KOPT-K1 (cell line): ENCODE measurements around the gene CRYM.

Source experiments
- H3K27ac ChIP-seq: fragments of 200-600 bp; sonication (generic); 2 replicates; pipeline ENCODE4 v1.5.1; 2016; ENCODE audit warnings: antibody characterized with exemption, mild to moderate bottlenecking, low read depth, low read length; ENCODE audit not compliant: poor library complexity, severe bottlenecking
- H3K36me3 ChIP-seq: fragments of 200-600 bp; sonication (generic); 2 replicates; pipeline ENCODE4 v1.5.1; 2017; ENCODE audit warnings: antibody characterized with exemption, mild to moderate bottlenecking, low read length, moderate library complexity; ENCODE audit not compliant: insufficient read depth
- H3K9me3 ChIP-seq: fragments of 200-600 bp; sonication (generic); 2 replicates; pipeline ENCODE4 v1.5.1; 2017; ENCODE audit warnings: antibody characterized with exemption, low read length, mild to moderate bottlenecking; ENCODE audit not compliant: insufficient read depth, poor library complexity, severe bottlenecking

CRYM gene

GRCh38 chr16:21239646-21240045 is 38.4 kb downstream of the CRYM start:
- Histone ChIP-seq H3K9me3 (no peaks in the 10 kb centered on the region), H3K27ac (no peak overlapping the region)

GRCh38 chr16:21236831-21237230 is 41.3 kb downstream of the CRYM start:
- H3K27ac ChIP-seq = no peak overlapping the region
- H3K36me3 ChIP-seq = no peaks in the 10 kb centered on the region
- H3K9me3 ChIP-seq = no peaks in the 10 kb centered on the region

More at GRCh38 chr16:21239646-21240045, 38.4 kb downstream of the CRYM start:
- H3K36me3 ChIP-seq = no peaks in the 10 kb centered on the region

- H3K9me3 ChIP-seq = no peaks in the 10 kb centered on the region
- no peak overlapping the region for H3K27ac ChIP-seq
- no peaks in the 10 kb centered on the region for H3K36me3 ChIP-seq
These were observed 42.9 kb downstream of the CRYM start for GRCh38 chr16:21235199-21235585.

- no peak within 1 kb of the TSS for H3K27ac ChIP-seq
- no peaks in the 10 kb centered on the region for H3K9me3 ChIP-seq
- no peaks in the 10 kb centered on the region for H3K36me3 ChIP-seq
These were observed 44.5 kb downstream of the CRYM start, which contains the start of gene ANKS4B for GRCh38 chr16:21233521-21234150. Gene ANKS4B (plus strand): TSS chr16:21233699. CDS start chr16:21233738, 39 bp downstream.

- Histone ChIP-seq H3K9me3 (no peaks in the 10 kb centered on the region), H3K27ac (no peak overlapping the region)
These were observed 45.0 kb downstream of the CRYM start for GRCh38 chr16:21233045-21233520.

GRCh38 chr16:21228361-21228872 is 49.7 kb downstream of the CRYM start:
- no peaks in the 10 kb centered on the region for H3K9me3 ChIP-seq
- no peak overlapping the region for H3K27ac ChIP-seq
- no peaks in the 10 kb centered on the region for H3K36me3 ChIP-seq

More at GRCh38 chr16:21233045-21233520, 45.0 kb downstream of the CRYM start:
- no peaks in the 10 kb centered on the region for H3K36me3 ChIP-seq

- H3K27ac ChIP-seq = no peak overlapping the region
- H3K9me3 ChIP-seq = no peaks in the 10 kb centered on the region
- H3K36me3 ChIP-seq = no peaks in the 10 kb centered on the region
These were observed 50.2 kb downstream of the CRYM start for GRCh38 chr16:21227866-21228265.

- Histone ChIP-seq H3K36me3 (no peaks in the 10 kb centered on the region), H3K9me3 (no peaks in the 10 kb centered on the region), H3K27ac (no peak overlapping the region)
These were observed 51.3 kb downstream of the CRYM start for GRCh38 chr16:21226749-21227148.

GRCh38 chr16:21224800-21225199 is 53.3 kb downstream of the CRYM start:
- Histone ChIP-seq H3K27ac (no peak overlapping the region), H3K36me3 (no peaks in the 10 kb centered on the region), H3K9me3 (no peaks in the 10 kb centered on the region)

GRCh38 chr16:21223787-21224186 is 54.3 kb downstream of the CRYM start:
- Histone ChIP-seq H3K27ac (no peak overlapping the region), H3K36me3 (no peaks in the 10 kb centered on the region), H3K9me3 (no peaks in the 10 kb centered on the region)

GRCh38 chr16:21222495-21223337 is 55.4 kb downstream of the CRYM start:
- H3K36me3 ChIP-seq = no peaks in the 10 kb centered on the region
- no peaks in the 10 kb centered on the region for H3K9me3 ChIP-seq
- H3K27ac ChIP-seq = no peak overlapping the region

GRCh38 chr16:21219551-21219950 is 58.5 kb downstream of the CRYM start:
- Histone ChIP-seq H3K27ac (no peak overlapping the region), H3K9me3 (no peaks in the 10 kb centered on the region), H3K36me3 (no peaks in the 10 kb centered on the region)

- Histone ChIP-seq H3K27ac (no peak overlapping the region), H3K9me3 (no peaks in the 10 kb centered on the region), H3K36me3 (no peaks in the 10 kb centered on the region)
These were observed 59.9 kb downstream of the CRYM start for GRCh38 chr16:21218153-21218552.

- no peak overlapping the region for H3K27ac ChIP-seq
- H3K9me3 ChIP-seq = no peaks in the 10 kb centered on the region
- no peaks in the 10 kb centered on the region for H3K36me3 ChIP-seq
These were observed 61.0 kb downstream of the CRYM start for GRCh38 chr16:21217121-21217520.

GRCh38 chr16:21214086-21214485 is 64.0 kb downstream of the CRYM start:
- no peak overlapping the region for H3K27ac ChIP-seq
- no peaks in the 10 kb centered on the region for H3K9me3 ChIP-seq
- no peaks in the 10 kb centered on the region for H3K36me3 ChIP-seq
